Upper lobe of left lung (tissue), 4 donors: ENCODE measurements around the gene ACSL1.

Experiments
- CTCF ChIP-seq, 6 experiments: fragments of 450-650 bp in 4 of 6; fragments of 200-600 bp in 2 of 6; sonication (generic) in 2 of 6; IDR thresholded peaks; one replicate each; pipeline ENCODE4 v1.5.1; 2016 to 2019; ENCODE audit warnings: antibody characterized with exemption in 6 of 6
- EP300 ChIP-seq, 4 donors: sonication (generic); formaldehyde crosslinking; IDR thresholded peaks; one replicate each; pipeline ENCODE4 v1.5.1; 2017; ENCODE audit warnings: antibody characterized with exemption in 4 of 4, control low read depth in 2 of 4
- POLR2A ChIP-seq, 4 donors: fragments of 450-650 bp; IDR thresholded peaks; one replicate each; pipeline ENCODE4 v1.5.1; 2016 to 2017; ENCODE audit warnings: antibody characterized with exemption in 4 of 4, mild to moderate bottlenecking in 2 of 4
- POLR2AphosphoS5 ChIP-seq, 2 donors: sonication (generic); formaldehyde crosslinking; IDR thresholded peaks; one replicate each; pipeline ENCODE4 v1.5.1; 2017; ENCODE audit warnings: antibody characterized with exemption in 2 of 2

GRCh38 chr4:184743650-184744049 is 82.1 kb downstream of the ACSL1 start:
- TF ChIP-seq POLR2A (IDR thresholded peaks at IDR 0.05), result no peak
- TF ChIP-seq CTCF (IDR thresholded peaks at IDR 0.05), result no peak
- TF ChIP-seq EP300 (IDR thresholded peaks at IDR 0.05), result no peak
- TF ChIP-seq POLR2AphosphoS5 (IDR thresholded peaks at IDR 0.05), result no peak
